Endothelial cell of umbilical vein (primary cell): ENCODE results near the gene AKR7A2.

ENCODE experiments used
- CTCF ChIP-seq, 2 donors: IDR thresholded peaks; 1 replicate in 1 of 2; 2 replicates in 1 of 2; pipeline ENCODE4 v1.5.1; 2011; ENCODE audit warnings: low read length in 2 of 2, mild to moderate bottlenecking in 2 of 2, moderate library complexity in 2 of 2, control low read depth in 1 of 2, inconsistent platforms in 1 of 2, low read depth in 1 of 2; ENCODE audit not compliant: insufficient read depth in 1 of 2; ENCODE audit errors: extremely low read depth in 1 of 2
- EZH2 ChIP-seq: IDR thresholded peaks from 2 replicates; pipeline ENCODE4 v1.6.1; 2012; ENCODE audit warnings: borderline replicate concordance, low read depth, mild to moderate bottlenecking, moderate library complexity, low read length, inconsistent platforms; ENCODE audit not compliant: severe bottlenecking
- JUN ChIP-seq: IDR thresholded peaks from 2 replicates; pipeline ENCODE4 v1.6.1; 2011; ENCODE audit warnings: borderline replicate concordance, low read depth; ENCODE audit not compliant: insufficient read length, insufficient read depth
- MAX ChIP-seq: IDR thresholded peaks from 2 replicates; pipeline ENCODE4 v1.6.1; 2011; ENCODE audit not compliant: insufficient read depth, insufficient read length
- MYC ChIP-seq: IDR thresholded peaks from one replicate; pipeline ENCODE4 v1.6.1; 2011; ENCODE audit warnings: mild to moderate bottlenecking, low read depth, low read length
- POLR2A ChIP-seq: IDR thresholded peaks from 2 replicates; pipeline ENCODE4 v1.6.1; 2012; ENCODE audit warnings: low read depth, mild to moderate bottlenecking, control low read depth, low read length
- POLR2AphosphoS5 ChIP-seq: IDR thresholded peaks from 2 replicates; pipeline ENCODE4 v1.6.1; 2012; ENCODE audit warnings: low read depth, mild to moderate bottlenecking, control low read depth, low read length, moderate library complexity; ENCODE audit not compliant: insufficient read depth

GRCh38 chr1:19329188-19329587, 17.2 kb upstream of the AKR7A2 start:
- TF ChIP-seq POLR2AphosphoS5 = no peak
- no peak for TF ChIP-seq POLR2A
- TF ChIP-seq CTCF (IDR thresholded peaks at IDR 0.05; ENCODE audit: extremely low read depth in 1 of 2, insufficient read depth in 1 of 2, low read depth in 1 of 2, low read length in 2 of 2) = no peak
- TF ChIP-seq JUN = no peak
- no peak for TF ChIP-seq MAX
- TF ChIP-seq MYC = no peak
- TF ChIP-seq EZH2 = no peak
